OCI-M2 (cell line): ENCODE measurements around the gene LCN9.
"Not testable (repeated sequence)": the region's sequence is repeated elsewhere in the genome, so short reads cannot be mapped to it uniquely, and the experiment has no call there.

ENCODE experiments used
- DNase-seq: peaks from one replicate; lab custom pipeline; 2025; ENCODE audit not compliant: unreplicated experiment; lab: John Stamatoyannopoulos, UW

Gene LCN9

DNA sequence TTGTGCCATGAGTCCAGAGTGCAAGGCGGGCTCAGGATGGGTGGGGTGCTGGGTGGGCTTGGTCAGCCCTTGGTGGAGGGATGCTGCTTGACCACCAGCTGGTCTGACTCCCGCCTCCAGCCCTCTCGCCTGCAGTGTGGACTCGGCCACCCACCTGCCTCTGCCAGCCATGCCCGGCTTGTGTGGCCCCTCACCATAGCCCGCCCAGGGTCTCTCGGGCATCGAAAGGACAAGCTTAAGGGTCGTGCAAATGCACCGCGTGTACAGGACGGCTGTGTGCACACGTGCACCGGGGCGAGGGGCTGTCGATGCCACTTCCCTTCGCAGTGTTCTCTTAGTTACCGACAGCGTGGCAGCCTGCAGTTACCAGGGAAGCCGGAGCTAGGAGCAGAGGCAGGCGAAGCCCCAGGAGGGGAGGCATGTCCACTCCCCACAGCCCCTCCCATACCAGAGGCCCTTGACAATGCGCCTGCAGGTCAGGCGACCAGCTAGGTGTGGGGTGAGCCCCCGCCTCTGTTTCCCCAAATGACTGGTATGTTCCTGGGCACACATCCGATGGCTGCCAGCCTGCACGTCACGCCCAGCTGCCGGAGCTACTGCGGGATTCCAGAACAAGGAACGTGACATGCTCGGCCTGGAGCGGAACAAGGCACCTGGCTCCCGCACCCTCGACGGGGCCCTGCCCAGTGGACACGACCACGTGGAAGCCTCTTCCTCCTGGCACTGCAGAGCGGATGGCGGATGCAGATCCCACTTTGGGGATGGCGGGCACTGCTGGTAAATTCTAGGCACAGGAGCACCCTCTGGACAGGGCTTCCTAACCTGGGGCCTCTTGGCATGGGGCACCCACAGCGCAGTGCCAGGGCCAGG, 7.8 kb downstream of the LCN9 start:
- DNase-seq = no peak

DNA sequence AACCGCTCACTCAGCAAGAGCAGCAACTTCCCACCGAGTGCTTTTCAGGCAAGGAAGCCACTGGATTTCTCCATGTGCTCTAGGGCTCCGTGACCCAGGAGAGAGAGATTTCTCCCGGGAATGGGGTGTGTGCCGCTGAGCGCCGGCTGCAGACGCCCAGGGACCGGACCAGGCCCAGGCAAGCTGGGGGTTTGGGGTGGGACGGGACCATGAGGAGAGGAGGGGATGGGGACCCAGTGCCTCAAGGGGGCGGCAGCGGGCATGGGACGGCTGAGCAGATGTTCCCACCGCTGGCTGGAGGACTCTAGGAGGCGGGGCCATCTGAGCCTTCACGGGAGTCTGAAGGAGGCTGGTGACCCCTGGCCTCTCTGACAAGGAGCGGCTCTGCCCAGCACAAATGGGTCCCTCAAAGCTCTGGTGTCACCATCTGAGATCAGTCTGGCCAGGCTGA, 8.5 kb downstream of the LCN9 start:
- DNase-seq = no peak

DNA sequence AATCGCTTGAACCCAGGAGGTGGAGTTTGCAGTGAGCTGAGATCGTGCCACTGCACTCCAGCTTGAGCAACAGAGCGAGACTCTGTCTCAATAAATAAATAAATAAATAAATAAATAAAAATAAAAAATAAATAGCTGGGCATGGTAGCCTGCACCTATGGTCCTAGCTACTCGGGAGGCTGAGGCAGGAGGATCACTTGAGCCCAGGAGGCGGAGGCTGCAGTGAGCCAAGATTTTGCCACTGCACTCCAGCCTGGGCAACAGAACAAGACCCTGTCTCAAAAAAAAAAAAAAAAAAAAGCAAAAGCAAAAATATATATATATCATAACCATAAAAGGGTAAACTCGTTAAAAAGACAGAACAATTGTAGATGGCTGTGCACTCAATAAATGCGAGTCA, 9.7 kb downstream of the LCN9 start:
- DNase-seq = not testable (repeated sequence)

DNA sequence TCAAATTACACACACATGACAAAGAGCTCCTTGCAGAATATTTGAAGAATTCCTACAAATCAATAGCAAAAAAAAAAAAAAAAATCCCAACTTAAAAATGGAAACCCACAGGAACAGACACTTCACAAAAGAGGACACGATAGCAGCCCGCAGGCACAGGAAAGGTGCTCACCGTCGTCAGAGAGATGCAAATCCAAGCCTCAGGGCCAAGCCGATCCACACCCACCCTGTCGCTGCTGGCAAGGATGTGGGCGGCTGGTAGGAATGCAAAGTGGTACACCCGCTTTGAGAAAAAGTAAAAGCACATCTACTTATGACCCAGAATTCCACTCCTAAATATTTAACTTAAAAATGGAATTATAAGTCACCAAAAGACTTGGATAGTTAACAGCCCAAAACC, 10.8 kb downstream of the LCN9 start:
- DNase-seq = no peak

DNA sequence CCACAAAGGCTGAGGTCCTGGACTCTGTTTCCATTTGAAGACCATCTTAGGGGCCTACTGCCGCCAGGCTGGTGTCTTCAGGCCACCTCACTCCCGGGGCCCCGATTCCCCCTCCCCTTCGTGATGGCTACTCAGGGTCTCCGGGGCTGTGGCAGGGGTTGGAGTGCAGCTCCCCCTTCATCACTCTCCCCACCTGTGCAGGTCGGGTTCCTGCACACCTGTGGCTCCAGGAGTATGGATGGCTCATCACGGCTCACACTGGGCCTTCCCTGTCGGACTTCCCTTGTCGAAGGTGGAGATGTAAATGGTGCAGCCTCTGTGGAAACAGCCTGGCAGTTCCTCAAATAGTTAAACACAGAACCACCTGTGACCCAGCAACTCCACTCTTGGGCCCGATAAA, 11.9 kb downstream of the LCN9 start:
- DNase-seq = no peak

DNA sequence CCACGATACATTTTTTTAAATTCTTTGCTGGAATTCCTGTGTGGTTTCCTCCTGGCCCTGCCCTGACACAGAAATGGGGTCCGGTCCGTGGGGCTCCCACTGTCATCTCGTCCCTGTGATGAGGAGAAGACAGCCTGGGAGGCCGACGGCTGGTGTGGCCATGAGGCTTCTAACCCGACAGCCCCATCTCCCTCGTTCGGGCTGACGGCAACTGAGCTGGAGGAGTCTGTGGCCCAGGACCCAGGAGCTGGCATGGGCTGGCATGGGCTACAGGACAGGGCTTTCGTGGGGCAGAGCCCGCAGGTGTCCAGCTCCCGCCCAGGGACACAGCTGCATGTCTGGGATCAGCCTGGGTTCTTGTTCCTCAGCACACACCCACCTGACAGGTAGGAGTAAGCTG, 13.8 kb downstream of the LCN9 start:
- no peak for DNase-seq

DNA sequence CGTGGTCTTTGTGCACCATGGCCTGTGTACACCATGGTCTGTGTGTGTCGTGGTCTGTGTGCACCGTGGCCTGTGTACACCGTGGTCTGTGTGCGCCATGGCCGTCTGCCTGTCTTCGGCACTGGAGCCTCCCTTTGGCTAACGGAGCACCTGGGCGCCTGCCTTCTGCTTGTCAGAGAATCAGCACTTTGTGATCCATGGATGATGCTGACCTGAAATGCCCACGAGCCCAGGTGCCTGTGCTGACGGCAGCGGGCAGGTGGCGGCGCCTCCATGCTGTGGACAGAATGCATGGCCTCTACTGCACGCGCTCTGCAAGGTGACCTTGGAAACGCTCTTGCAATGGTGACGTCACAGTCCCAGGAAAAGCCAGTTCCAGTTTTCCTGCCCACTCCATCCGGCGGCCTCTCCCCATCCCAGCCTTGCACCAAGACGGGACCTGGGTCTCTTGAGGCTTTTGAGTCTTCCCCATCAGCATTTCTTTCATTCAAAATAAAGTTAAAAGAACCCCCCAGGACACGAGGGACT, 14.6 kb downstream of the LCN9 start:
- DNase-seq = no peak

DNA sequence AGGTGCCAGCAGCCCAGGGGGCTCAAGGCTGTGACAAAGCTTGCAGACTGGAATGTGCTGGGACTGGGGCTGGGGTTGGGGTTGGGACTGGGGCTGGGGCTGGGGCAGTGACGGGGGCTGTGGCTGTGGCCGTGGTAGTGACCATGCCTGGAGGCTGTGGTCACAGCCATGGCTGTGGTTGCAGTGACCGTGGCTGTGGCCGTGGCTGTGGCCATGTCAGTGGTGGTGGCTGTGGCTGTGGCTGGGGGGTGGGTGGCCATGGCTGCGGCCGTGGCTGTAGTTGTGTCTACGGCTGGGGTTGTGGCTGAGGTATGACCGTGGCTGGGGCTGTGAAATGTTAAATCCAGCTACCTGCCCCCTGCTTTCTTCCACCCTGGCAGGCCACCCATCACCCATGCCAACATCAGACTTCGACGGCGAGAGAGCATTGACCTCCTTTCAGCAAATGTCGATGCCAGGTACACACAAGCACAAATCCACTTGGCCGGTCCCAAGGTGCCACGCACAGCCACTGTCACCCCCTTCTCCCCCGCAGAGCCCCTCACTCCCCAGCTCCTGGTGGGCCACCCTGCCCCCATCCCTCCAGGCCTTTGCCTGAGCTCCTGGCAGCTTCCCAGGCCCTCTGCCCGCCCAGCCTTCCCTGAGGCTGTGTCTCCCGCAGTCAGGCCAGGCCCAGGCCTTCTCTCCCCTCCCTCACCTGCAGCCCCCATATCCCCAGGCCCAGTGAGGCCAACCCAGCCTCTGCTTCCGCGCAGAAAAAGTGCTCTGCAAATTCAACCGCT, 15.3 kb downstream of the LCN9 start:
- no peak for DNase-seq

DNA sequence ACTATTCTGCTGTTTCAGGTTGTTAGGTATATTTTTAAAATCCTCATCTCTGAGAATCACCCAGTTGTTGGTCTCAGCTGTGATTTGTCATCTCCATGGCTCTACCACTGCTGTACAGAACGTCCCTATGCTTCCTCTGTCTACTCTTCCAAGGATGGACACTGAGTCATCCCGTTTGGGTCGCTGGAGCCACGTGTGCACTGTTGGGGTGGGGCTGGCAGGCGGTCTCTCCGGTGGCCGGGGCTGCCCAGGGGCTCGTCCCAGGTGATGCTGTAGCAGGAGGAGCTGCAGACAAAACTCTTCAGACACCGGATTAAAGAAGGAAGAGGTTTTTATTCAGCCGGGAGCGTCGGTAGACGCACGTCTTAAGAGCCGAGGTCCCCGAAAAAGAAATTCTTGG, 16.9 kb downstream of the LCN9 start:
- DNase-seq = no peak

DNA sequence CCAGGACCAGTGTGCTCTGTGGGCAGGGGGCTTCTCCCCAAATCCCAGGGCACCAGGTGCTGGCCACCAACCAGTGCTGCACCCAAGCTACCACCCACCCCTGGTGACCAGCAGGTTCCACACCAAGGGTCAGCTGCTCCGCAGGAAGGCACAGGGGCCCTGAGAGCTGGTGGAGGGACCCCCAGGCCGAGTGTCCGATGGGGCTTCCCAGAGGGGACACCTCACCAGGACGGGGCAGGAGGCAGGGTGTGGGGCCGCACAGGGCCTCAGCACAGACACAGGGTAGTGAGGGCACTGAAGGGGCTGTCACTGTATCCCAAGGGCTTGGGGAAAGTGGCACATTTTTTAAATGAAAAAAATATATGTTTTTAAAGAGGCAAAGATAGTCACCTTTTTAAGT, 18.1 kb downstream of the LCN9 start:
- DNase-seq = no peak

DNA sequence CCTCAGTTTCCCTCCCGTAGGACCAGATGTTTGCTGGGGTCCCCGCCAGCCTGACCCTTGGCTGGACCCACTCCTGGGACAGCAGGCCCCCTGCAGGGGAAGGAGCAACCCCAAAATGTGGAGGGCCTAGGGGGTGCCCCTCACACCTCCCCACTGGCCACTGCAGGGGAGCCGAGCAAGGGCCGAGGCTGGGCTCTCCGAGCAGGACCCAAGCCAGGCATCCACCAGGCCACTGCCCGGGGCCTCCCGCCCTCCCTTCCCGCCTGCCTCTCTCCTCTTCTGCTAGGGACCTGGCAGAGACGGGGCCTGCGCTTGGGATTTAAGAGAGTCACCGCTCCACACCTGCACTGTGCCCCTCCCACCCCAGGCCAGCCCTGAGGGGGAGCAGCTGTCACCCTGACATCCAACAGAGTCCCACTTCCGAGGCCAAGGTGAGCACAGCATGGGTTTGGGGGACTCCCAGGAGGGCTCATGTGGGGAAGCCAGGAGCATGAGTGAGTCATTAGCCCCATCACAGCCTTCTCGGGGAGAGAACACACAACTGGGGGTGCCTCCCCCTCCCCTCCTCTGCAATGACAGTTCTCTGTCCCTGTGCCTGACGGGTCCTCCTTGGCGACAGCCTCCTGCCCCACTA, 20.4 kb downstream of the LCN9 start:
- no peak for DNase-seq

DNA sequence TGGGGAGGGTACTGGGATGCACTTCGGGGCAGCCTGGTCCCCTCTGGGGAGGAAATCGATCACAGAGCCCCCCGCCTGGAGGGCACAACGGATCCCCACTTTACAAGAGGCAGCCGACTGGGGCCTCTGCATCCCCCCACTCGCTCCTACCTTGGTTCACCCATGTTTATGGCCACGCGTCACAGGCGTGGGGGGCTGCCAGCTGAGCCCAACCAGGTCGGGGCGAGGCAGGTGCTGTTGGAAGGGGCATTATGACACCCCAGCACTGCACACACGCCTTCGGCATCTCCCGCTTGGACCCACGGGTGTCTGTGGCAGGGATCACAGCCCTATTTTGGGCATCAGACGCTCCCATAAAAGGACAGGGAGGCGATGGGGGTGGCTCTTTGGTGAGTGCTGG, 21.6 kb downstream of the LCN9 start:
- no peak for DNase-seq

DNA sequence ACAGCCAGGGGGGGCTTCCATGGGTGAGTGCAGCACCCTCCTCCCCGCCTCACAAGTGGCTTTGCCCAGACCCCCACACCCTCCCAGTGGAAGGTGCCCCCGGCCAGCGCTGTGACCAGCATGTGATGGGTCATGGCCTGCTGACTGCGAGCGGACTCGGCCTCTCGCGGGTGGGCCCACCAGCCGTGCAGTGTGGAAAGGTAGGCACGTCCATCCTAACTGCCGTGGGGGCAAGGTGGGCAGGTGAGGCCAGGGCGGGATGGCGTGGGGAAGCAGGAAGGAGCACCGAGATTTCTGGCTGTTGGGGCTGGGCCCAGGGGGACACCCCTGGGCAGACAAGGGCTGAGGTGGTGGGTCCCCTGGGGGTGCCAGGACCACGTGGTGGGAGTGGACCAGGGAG, 24.1 kb downstream of the LCN9 start:
- DNase-seq = no peak

DNA sequence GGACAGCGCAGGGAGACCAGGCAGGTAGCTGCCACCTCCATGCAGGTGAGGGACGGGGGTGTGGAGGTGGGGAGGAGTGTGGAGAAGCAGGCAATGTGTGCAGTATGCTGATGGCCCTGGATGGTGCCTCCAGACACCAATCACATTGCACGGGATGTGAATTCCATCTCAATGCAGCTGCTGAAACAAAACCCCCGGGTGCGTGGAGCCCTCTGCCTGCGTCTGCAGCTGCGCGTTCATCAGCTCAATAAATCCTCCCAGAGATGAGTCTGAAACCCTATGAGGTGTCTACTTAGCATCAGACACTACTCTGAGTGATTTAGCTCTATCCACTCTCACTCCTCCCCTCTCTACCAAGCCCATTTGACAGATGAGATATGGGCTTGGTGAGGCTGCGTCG, 25.9 kb downstream of the LCN9 start:
- no peak for DNase-seq

DNA sequence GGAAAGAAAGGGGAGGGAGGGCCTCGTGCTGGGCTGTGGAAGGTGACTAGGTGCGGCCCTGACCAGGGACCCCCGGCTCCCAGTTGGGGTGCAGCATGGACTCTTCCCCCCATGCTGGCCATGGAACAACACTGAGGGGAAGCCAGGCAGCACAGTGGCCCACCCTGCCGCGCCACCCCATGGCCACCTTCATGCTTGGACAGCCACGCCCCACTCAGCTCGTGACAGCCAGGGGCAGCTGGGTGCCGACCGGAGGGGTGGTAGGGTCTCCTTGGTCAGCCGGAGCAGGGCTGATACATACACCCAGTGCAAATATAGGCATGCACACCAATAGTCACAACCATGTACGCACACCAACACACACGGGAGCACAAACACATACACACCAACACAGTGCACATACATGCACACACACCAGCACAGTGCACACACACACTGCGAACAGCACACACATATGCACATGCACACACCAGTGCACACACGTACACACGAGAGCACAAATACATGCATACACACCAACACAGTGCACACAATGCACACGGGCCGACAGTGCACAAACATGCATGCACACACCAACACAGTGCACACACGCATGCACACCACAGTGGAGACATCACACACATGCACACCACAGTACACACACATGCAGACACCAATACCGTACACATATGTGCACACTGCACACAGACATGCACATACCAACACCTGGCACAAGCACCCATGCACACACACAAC, 27.9 kb downstream of the LCN9 start:
- DNase-seq = no peak

DNA sequence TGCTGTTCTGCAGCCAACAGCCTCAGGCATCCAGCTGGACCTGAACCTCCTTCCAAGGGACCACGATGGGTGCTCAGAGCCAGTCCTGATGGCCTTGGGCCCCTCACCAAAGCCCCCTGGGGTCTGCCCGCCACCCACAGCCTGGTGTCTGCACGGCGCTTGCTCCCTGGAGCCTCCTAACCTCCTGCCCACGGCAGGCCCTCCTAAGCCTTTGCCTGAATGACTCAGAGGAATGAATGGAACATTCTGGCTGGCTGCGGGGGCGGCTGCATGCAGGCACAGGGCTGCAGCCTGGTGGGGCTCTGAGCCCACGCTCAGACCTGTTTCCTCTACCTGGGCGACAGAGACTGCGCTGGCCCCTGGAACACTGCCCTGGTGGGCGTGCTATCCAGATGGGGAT, 29.3 kb downstream of the LCN9 start:
- no peak for DNase-seq

DNA sequence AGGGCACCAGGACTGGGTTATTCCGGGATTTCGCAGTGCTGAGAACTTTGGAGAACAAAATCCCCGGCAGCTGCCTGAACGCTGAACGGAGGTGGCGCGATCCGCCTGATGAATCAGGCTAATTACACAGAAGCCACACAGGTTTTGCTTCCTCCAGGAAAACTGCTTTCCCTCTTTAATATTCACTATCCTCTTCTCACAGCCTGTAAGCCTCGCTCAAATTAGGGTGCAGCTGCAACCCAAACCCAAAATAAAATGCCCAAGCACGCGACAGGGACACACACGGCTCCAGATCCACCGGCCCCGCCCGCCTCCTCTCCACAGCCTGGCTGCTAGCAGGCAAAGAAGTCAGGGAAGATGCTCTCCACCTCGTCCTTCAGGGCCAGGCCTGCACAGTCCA, 30.2 kb downstream of the LCN9 start:
- no peak for DNase-seq

DNA sequence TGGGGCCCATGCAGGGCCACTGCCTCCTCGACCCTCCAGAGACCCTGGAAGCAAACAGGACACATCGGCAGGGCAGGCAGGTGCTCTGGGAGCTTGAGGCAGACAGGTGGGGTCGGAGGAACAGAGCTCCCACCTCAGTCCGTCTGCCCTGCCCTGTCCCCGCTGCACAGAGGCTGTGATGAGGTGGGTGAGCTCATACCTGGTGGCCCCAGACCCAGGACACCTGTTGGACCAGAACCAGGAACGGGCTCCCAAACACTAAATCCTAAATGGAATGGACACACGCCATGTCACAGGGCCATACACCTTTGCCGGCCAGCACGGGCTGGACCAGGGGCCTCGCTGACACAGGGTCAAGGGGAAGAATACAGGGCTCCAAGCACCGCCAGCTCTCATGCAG, 30.7 kb downstream of the LCN9 start:
- no peak for DNase-seq

DNA sequence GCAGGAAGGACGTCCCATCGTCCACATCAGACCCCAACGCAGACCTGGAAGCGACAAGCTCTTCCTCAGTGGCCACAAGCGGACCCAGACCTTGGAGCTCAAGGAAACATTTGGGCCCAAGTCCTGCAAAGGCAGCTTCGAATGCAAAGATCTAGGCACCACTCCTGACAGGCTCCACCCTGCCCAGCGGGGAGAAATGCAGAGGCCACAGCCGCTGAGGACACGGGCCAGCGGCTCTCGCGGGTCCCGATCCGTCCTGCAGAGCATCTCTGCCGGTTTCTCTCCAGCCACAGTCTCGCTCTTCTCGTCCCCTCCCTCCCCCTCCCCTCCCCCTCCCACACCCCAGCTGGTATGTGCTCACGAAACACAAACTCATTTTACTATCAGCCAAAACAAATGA, 31.3 kb downstream of the LCN9 start:
- DNase-seq = no peak

DNA sequence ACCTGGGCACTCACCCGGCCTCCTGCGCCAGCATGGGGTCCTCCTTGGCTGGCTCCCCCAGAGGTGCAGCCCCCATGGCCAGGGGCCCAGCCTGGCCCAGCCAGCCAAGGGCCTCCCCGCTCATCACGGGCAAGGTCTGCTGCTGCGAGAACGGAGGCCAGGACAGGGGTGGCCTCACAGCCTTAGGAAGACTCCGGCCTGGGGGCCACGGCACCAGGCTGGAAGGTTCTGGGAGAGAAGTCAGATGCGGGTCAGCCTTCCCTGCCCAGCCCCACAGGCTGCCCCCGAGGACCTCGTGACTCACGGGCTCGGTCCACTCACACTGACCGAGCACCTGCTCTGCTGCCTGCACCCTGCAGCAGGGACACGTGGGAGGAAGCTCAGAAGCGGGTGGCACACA, 31.9 kb downstream of the LCN9 start:
- no peak for DNase-seq

DNA sequence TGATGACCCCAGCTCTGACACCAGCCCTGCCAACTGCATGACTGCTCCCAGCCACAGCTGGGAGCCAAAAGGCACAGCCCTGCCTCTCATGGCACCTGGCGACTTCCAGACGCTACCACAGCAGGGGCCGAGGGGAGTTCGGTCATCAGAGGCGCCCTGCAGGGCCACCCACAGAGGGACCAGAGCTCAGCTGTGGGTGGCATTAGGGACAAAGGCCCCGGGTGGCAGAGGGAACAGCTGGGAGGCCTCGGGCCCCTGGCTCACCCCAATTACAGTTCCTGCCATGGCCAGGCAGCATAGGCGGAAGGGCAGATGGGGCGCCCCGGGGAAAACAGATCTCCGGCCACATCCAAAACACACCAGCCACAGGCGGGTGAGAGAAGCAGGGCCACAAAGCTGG, 32.5 kb downstream of the LCN9 start:
- DNase-seq = no peak
